SH-SY5Y (cell line): ENCODE results near the gene ZNF747.

ENCODE experiments used
- GATA2 ChIP-seq: IDR thresholded peaks from 2 replicates; pipeline ENCODE4 v1.6.1; 2011; ENCODE audit warnings: mild to moderate bottlenecking, low read depth, low read length
- GATA3 ChIP-seq: IDR thresholded peaks from 2 replicates; pipeline ENCODE4 v1.6.1; 2011; ENCODE audit warnings: low read depth, mild to moderate bottlenecking, low read length, moderate library complexity

DNA sequence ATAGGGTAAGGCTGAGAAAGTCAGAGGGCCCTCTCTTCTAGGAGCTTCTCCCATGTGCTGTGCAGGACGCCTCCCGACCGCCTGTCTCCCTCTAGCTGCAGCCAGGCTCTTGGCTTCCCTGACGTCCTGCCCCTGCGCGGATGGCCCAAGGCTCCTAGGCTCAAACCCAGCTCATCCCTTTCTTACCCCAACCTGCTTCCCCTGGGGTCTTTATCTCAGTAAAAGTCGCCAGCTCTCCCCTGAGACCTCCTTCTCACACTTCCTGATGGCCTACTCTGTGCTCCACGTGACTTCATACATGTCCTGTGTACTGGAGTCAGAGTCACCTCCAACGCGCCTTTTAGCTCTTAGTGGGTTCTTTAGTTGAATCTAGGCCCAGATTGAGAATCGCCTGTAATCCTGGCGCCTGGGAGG is 1.1 kb upstream of the ZNF747 start:
- TF ChIP-seq GATA2 (no peak; the same call in 1 of the 2 replicates), GATA3 (no peak)
